ENCODE data around the gene NUPR1.
A peak's percentile ranks its signal among the peaks of the same experiment; 100 is the strongest.
"Not testable (repeated sequence)": the region's sequence is repeated elsewhere in the genome, so short reads cannot be mapped to it uniquely, and the experiment has no call there.

The NUPR1 gene

DNA sequence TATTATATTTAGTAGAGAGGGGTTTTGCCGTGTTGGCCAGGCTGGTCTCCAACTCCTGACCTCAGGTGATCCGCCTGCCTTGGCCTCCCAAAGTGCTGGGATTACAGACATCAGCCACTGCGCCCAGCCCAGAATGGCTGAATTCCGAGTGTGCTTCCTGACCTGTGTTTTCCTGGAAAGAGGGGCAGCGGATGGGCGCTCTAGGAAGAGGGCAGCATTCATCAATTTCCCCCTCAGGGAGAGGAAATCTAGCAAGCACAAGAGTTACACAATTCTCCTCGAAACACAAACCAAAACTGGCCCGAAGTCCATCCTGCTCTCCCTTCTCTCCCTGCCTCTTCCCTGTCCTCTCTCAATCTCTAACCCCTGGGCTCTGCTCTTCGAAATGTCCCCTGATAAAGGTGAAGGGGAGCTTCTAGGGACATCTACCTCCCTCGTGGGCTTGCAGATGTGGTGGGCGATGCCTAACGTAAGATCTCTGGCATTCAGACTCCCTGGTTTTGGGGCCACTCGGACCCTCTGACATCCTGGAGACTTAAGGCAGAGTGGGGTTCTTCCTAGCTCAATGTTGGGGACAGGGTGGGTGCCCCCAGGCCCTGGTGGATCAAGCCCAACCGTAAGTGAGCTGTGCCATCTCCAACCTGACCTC, 33.2 kb downstream of the NUPR1 start:
- no peak for TF ChIP-seq ZFX (IDR thresholded peaks at IDR 0.05)
- TF ChIP-seq, protein P1, sequence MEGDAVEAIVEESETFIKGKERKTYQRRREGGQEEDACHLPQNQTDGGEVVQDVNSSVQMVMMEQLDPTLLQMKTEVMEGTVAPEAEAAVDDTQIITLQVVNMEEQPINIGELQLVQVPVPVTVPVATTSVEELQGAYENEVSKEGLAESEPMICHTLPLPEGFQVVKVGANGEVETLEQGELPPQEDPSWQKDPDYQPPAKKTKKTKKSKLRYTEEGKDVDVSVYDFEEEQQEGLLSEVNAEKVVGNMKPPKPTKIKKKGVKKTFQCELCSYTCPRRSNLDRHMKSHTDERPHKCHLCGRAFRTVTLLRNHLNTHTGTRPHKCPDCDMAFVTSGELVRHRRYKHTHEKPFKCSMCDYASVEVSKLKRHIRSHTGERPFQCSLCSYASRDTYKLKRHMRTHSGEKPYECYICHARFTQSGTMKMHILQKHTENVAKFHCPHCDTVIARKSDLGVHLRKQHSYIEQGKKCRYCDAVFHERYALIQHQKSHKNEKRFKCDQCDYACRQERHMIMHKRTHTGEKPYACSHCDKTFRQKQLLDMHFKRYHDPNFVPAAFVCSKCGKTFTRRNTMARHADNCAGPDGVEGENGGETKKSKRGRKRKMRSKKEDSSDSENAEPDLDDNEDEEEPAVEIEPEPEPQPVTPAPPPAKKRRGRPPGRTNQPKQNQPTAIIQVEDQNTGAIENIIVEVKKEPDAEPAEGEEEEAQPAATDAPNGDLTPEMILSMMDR (conservative IDR thresholded peaks at IDR 0.05), result no peak
- H3K27ac ChIP-seq, result peak overlapping the region; percentile 75

DNA sequence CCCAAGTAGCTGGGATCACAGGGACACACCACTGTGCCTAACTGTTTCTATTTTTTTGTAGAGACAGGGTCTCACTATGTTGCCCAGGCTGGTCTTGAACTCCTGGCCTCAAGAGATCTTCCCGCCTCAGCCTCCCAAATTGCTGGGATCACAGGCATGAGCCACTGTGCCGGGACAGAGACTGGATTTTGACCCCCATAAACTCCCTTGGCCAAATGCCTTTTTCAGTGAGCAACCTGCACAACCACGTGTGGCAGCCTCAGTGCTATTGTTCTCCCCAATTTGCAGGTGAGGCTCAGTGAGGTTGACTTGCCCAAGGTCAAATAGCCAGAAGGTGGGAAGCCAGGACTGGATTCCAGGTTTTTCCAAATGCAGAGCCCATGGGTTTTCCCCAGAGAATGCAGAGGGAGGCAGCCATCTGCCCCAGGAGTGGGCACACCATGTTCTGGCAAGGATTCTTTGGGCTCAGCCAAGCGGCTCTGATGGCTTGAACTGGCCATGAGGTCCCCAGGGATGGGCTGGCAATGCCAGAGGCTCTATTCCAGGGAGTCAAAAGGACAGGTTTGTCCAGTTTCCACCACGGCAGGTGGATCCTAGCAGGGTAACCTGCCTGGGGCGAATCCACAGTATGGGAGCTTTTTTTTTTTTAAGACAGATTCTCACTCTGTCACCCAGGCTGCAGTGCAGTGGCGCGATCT, 33.9 kb downstream of the NUPR1 start:
- H3K27ac ChIP-seq, result peak overlapping the region; percentile 75
- TF ChIP-seq, protein P1 (conservative IDR thresholded peaks at IDR 0.05), result no peak
- no peak for TF ChIP-seq ZFX (IDR thresholded peaks at IDR 0.05)

DNA sequence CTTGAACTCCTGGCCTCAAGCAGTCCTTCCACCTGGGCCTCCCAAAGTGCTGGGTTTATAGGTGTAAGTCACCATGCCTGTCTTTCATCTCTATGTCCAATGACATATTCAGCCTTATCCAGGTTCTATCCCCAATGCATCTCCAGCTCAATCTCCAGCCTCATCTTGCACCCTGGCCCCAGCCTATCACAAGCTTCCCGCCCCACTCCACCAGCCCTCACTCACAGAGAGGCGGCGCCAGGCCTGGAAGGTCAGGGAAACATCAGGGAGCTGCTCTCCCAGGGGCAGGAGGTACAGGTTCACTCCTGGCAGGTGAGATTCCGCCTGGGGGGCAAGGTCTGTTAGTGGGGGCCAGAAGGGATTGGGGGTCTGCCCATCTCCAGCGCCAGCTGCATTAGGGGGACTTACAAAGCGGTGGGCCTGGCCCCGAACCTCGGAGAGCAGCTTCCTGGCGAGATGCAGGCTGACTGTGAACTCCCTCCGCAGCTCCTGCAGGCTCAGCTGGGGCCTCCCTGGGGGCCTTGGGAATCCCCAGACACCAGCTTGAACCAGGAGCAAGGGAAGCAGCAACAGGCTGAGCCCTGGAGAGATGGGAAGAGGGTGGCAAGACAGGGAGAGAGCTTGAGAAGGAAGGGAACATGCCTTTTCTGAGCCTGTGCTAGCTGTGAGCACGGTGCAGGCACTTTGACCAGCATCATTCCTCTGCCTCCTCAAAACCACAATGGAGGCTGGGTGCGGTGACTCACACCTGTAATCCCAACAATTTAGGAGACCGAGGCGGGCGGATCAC, 35.1 kb downstream of the NUPR1 start:
- H3K27ac ChIP-seq, result peak overlapping the region; percentile 75
- TF ChIP-seq ZFX (IDR thresholded peaks at IDR 0.05), result no peak
- TF ChIP-seq, protein P1 (conservative IDR thresholded peaks at IDR 0.05), result no peak

DNA sequence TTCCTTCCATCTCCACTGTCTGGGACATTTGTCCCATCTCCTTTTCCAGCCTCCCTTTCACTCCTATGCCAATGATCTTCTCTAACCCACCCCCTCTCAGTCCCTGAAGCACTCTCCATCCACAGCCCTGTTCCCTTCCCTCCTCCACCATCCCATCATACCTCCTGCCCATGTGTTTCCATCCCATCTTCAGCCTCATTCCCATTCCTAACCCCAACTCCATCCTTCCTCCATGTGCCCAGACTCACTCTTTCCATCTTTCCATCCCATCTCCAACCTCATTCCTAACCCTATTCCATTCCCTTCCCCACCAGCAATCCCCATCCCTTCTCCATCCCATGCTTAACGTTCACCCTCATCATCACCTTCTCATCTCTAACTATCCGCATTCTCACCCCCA, 36.5 kb downstream of the NUPR1 start:
- H3K27ac ChIP-seq, result no peak overlapping the region
- TF ChIP-seq, protein P1 (conservative IDR thresholded peaks at IDR 0.05), result no peak
- TF ChIP-seq ZFX (IDR thresholded peaks at IDR 0.05), result no peak

DNA sequence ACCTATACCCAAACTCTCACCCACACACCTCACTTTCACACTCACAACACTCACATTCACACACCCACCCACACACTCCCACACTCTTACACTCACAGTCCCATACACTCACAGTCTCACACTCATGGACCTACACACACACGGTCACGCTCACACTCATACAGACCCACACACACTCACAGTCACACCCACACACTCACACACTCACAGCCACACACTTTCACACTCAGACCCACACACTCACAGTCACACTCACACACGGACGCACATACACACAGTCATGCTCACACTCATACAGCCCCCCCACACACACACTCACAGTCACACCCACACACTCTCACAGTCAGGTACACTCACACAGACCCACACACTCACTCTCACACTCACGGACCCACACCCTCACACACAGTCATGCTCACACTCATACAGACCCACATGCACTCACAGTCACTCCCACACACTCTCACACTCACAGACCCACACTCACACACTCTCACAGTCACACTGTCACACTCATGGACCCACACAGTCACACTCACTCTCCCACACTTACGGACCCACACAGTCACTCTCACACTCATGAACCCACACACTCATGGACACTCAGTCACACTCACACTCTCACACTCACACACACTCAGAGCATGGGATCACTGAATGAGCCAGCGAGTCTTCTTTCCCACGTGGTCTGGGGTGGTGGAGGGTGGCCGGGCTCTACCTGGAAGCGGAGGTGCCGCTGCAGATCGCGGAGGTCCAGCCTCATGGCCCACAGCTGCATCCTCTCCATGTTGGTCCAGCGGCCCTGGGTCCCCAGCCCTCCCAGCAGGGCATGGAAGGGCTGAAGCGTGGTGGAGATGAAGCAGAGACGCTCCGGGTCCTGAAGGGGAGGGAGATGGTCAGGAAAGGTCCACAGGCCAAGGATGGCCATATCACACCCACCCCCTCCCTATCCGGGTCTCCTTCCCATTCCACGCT, 37.2 kb downstream of the NUPR1 start:
- no peak for TF ChIP-seq ZFX (IDR thresholded peaks at IDR 0.05)
- TF ChIP-seq, protein P1 (conservative IDR thresholded peaks at IDR 0.05), result no peak
- H3K27ac ChIP-seq, result no peak overlapping the region

DNA sequence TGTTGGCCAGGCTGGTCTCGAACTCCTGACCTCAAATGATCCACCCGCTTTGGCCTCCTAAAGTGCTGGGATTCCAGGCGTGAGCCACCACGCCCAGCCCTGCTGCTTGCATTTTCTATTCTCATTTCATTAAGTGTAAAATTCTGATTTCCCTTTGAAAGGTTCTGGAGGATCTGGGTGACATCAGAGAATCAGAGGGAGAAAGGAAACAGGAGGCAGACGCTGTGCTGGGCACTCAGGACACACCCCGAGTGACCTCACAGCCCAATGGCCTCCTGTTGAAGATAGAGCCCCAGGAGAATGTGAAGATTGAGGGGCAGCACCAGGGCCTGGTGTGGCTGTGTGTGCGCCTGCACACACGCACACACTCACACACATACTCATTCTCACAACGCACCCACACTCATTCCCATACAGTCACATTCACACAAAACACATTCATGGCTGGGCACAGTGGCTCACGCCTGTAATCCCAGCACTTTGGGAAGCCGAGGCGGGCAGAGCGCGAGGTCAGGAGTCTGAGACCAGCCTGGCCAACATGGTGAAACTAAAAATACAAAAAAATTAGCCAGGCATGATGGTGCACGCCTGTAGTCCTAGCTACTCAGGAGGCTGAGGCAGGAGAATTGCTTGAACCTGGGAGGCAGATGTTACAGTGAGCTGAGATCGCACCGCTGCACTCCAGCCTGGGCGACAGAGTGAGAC, 38.1 kb downstream of the NUPR1 start:
- not testable (repeated sequence) for H3K27ac ChIP-seq

DNA sequence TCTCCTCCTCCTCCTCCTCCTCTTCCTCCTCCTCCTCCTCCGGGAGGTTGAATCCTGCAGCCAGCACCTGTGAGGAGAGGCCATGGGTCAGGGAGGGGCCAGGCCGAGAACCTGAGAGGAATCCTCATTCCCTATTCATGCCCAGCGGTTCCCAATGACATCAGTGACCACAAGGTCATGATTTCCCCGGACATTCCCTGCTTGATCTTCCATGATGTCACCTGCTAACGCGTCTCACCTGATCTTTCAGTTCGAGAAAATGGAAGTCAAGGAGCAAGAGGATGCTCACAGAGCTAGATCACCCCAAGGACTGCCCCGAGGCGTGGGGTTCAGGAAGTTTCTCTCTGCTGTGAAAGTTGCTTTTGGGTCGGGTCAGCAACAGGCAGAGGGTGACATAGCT, 38.9 kb downstream of the NUPR1 start:
- TF ChIP-seq, protein P1 (conservative IDR thresholded peaks at IDR 0.05), result no peak
- no peak for TF ChIP-seq ZFX (IDR thresholded peaks at IDR 0.05)
- H3K27ac ChIP-seq, result no peak overlapping the region
